Endothelial cell of umbilical vein (primary cell): ENCODE measurements around the gene ST8SIA1. TPM values are rescaled to one million over a fixed set of nuclear protein-coding genes. Genes with fewer than 3 reads are reported as not detected.
"Not testable (repeated sequence)": the region's sequence is repeated elsewhere in the genome, so short reads cannot be mapped to it uniquely, and the experiment has no call there.

ENCODE experiments used
- BruUV-seq: library from RNA; stranded (reverse); fragments of 400-500 nt; replicated peaks from 2 replicates; lab custom pipeline; 2021; lab: Mats Ljungman, UMichigan
- CTCF ChIA-PET: fragments of 300-600, 350-600 bp; sonication (Branson Sonifier 250); formaldehyde crosslinking; loops from one replicate; lab custom pipeline; 2021; ENCODE audit warnings: antibody characterized with exemption, inconsistent platforms; lab: Charles Lee
- POLR2A ChIA-PET: fragments of 300-600, 350-600 bp; sonication (Branson Sonifier 250); formaldehyde crosslinking; loops from one replicate; lab custom pipeline; 2021; ENCODE audit warnings: antibody characterized with exemption, inconsistent platforms; lab: Charles Lee
- DNase-seq: peaks from one replicate; pipeline ENCODE4 v3.0.0-alpha.2; 2011; ENCODE audit warnings: low read depth, low spot score
- FAIRE-seq: peaks from 2 replicates; lab custom pipeline; 2011; peaks lifted over from hg19 to GRCh38; lab: Jason Lieb, UNC
- H2AFZ ChIP-seq: 2 replicates; pipeline ENCODE4 v1.6.0; 2012; ENCODE audit warnings: low read depth, low read length, control low read depth, inconsistent platforms
- H3K27ac ChIP-seq: 2 replicates; pipeline ENCODE4 v1.5.1; 2011; ENCODE audit warnings: low read depth, mild to moderate bottlenecking, control low read depth, low read length, moderate library complexity; ENCODE audit not compliant: insufficient read depth
- H3K27me3 ChIP-seq, 2 experiments: 2 replicates each; pipeline versions ENCODE4 v1.6.0 to v1.6.1; 2011; ENCODE audit warnings: low read length in 2 of 2, mixed read lengths in 1 of 2; ENCODE audit not compliant: control insufficient read depth in 2 of 2, insufficient read depth in 2 of 2
- H3K36me3 ChIP-seq, 2 experiments: 2 replicates in 1 of 2; 3 replicates in 1 of 2; pipeline ENCODE4 v1.5.1; 2011; ENCODE audit warnings: low read length in 2 of 2, mild to moderate bottlenecking in 1 of 2, moderate library complexity in 1 of 2; ENCODE audit not compliant: control insufficient read depth in 2 of 2, insufficient read depth in 2 of 2; ENCODE audit errors: extremely low read depth in 1 of 2
- H3K4me1 ChIP-seq: 3 replicates; pipeline ENCODE4 v1.5.1; 2011; ENCODE audit warnings: mild to moderate bottlenecking, low read length; ENCODE audit not compliant: control insufficient read depth, insufficient read depth; ENCODE audit errors: extremely low read depth
- H3K4me2 ChIP-seq: 2 replicates; pipeline ENCODE4 v1.6.1; 2011; ENCODE audit warnings: low read length, control low read depth, mixed read lengths; ENCODE audit not compliant: insufficient read depth
- H3K4me3 ChIP-seq, 3 experiments: fragments of 200-600 bp in 1 of 3; sonication (generic), shearing (Covaris generic) in 1 of 3; replicated peaks in 1 of 3; 2 replicates each; pipeline ENCODE4 v1.5.1; 2011 to 2016; ENCODE audit warnings: control low read depth in 3 of 3, low read length in 3 of 3, mild to moderate bottlenecking in 2 of 3, inconsistent platforms in 1 of 3, low read depth in 1 of 3, moderate library complexity in 1 of 3; ENCODE audit not compliant: insufficient read depth in 1 of 3
- H3K79me2 ChIP-seq: 2 replicates; pipeline ENCODE4 v1.6.0; 2012; ENCODE audit warnings: low read length, inconsistent platforms; ENCODE audit not compliant: control insufficient read depth, insufficient read depth
- H3K9ac ChIP-seq: replicated peaks from 2 replicates; pipeline ENCODE3; 2011; ENCODE audit warnings: low read length, control low read depth; ENCODE audit not compliant: insufficient read depth; ENCODE audit errors: extremely low read depth
- H3K9me1 ChIP-seq: replicated peaks from 3 replicates; pipeline ENCODE4 v1.6.0; 2011; ENCODE audit warnings: mild to moderate bottlenecking, low read length; ENCODE audit not compliant: control insufficient read depth, insufficient read depth; ENCODE audit errors: extremely low read depth
- H3K9me3 ChIP-seq: replicated peaks from 2 replicates; pipeline ENCODE4 v1.5.1; 2012; ENCODE audit warnings: low read length, inconsistent platforms; ENCODE audit not compliant: control insufficient read depth, insufficient read depth
- H4K20me1 ChIP-seq: replicated peaks from 2 replicates; pipeline ENCODE3; 2011; ENCODE audit warnings: mild to moderate bottlenecking, low read length; ENCODE audit not compliant: control insufficient read depth, insufficient read depth; ENCODE audit errors: extremely low read depth
- EZH2 ChIP-seq: IDR thresholded peaks from 2 replicates; pipeline ENCODE4 v1.6.1; 2012; ENCODE audit warnings: borderline replicate concordance, low read depth, mild to moderate bottlenecking, moderate library complexity, low read length, inconsistent platforms; ENCODE audit not compliant: severe bottlenecking
- FOS ChIP-seq: IDR thresholded peaks from 2 replicates; pipeline ENCODE4 v1.6.1; 2011; ENCODE audit warnings: mild to moderate bottlenecking, low read length, moderate library complexity, borderline replicate concordance; ENCODE audit not compliant: insufficient read depth
- GATA2 ChIP-seq: IDR thresholded peaks from 2 replicates; pipeline ENCODE4 v1.7.0; 2011; ENCODE audit warnings: low read depth, mild to moderate bottlenecking, moderate library complexity, mixed read lengths, low read length; ENCODE audit not compliant: insufficient read length, insufficient read depth
- JUN ChIP-seq: IDR thresholded peaks from 2 replicates; pipeline ENCODE4 v1.6.1; 2011; ENCODE audit warnings: borderline replicate concordance, low read depth; ENCODE audit not compliant: insufficient read length, insufficient read depth
- MYC ChIP-seq: IDR thresholded peaks from one replicate; pipeline ENCODE4 v1.6.1; 2011; ENCODE audit warnings: mild to moderate bottlenecking, low read depth, low read length
- POLR2A ChIP-seq: IDR thresholded peaks from 2 replicates; pipeline ENCODE4 v1.6.1; 2012; ENCODE audit warnings: low read depth, mild to moderate bottlenecking, control low read depth, low read length
- POLR2AphosphoS5 ChIP-seq: IDR thresholded peaks from 2 replicates; pipeline ENCODE4 v1.6.1; 2012; ENCODE audit warnings: low read depth, mild to moderate bottlenecking, control low read depth, low read length, moderate library complexity; ENCODE audit not compliant: insufficient read depth
- dilution Hi-C: fragments of 300-500 bp; cut with MboI; formaldehyde crosslinking; loops from one replicate; pipeline ENCODE4 v1.15.0; 2019; ENCODE audit warnings: low sequenced_read_pairs; ENCODE audit not compliant: extremely low pct_ligation_motif_present
- intact Hi-C: fragments of 100-400 bp; cut with micrococcal nuclease; formaldehyde crosslinking; loops from one replicate; pipeline ENCODE4 v1.10.0; 2022
- polyA plus RNA-seq, 4 experiments: library from polyadenylated mRNA; depleted of rRNA in 3 of 4; stranded (reverse) in 3 of 4; unstranded in 1 of 4; fragments of >200 nt; gene quantifications; 2 replicates each; pipeline versions ENCODE4 v1.2.1 to v1.2.3, GENCODE V29; 2011 to 2012; ENCODE audit warnings: missing spikeins in 1 of 4
- total RNA-seq: library from RNA; stranded (reverse); gene quantifications from 2 replicates; pipeline ENCODE4 v1.2.3, GENCODE V29; 2021
- TF ChIP-seq, protein P1 (sequence below): IDR thresholded peaks from 2 replicates; pipeline ENCODE4 v1.6.1; 2011; ENCODE audit not compliant: insufficient read depth, insufficient read length
- TF ChIP-seq, protein P2 (sequence below), 2 donors: IDR thresholded peaks; 1 replicate in 1 of 2; 2 replicates in 1 of 2; pipeline ENCODE4 v1.5.1; 2011; ENCODE audit warnings: low read length in 2 of 2, mild to moderate bottlenecking in 2 of 2, moderate library complexity in 2 of 2, control low read depth in 1 of 2, inconsistent platforms in 1 of 2, low read depth in 1 of 2; ENCODE audit not compliant: insufficient read depth in 1 of 2; ENCODE audit errors: extremely low read depth in 1 of 2

ST8SIA1 gene
- total and polyA plus RNA-seq, 2 donors (not counting 3 experiments of a cell fraction or from before 2014, with no cell fraction given), result not detected

DNA sequence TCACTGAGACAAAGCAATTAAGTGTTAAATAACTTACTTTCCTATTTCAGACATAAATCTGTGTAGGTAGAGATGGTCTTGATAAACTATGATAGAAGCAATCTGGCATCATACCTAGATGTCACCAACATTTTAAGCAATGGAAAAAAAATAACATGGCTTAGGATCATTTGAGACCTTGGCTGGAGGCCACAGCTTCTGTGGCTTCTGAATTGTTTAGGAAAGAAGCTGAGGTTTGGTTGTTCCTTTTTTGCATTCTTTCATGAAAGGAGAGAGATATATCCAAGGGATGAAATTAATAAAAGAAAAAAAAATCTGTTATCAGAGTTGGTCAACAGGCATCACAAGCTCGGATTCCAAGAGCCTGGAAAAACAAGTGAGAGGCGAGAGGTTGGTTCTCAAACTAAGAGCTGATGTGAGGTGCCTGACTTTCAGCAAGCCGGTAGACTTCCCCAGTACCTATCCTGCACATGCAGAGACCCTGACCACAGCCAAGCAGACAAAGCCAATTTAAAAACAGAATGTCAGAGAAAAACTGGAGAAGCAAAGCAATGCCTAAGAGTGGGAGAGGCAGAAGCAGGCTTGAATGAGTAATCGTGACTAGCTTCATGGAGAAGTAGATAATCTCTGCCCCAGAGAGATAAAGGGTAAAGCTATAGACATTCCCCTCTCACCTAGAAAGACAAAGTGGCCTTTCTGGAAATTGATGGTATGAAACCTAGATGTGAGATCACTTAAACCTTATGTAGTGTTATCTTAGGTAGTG, 43.4 kb upstream of the ST8SIA1 start:
- CTCF ChIA-PET, result no interaction called here
- FAIRE-seq (no peak), DNase-seq (no peak)
- POLR2A ChIA-PET, result no interaction called here
- no peak overlapping the region for H2AFZ ChIP-seq
- dilution Hi-C loops (no loop called here), intact Hi-C loops (no loop called here)
- no peaks in the 10 kb centered on the region for H3K79me2 ChIP-seq
- no TSS peak for BruUV-seq
- H3K27me3 ChIP-seq, result no peaks in the 10 kb centered on the region
- H3K4me1 ChIP-seq, result no peaks in the 10 kb centered on the region
- no peak for TF ChIP-seq FOS
- TF ChIP-seq EZH2, result no peak
- TF ChIP-seq JUN, result no peak
- no peak for TF ChIP-seq GATA2
- TF ChIP-seq, protein P1, sequence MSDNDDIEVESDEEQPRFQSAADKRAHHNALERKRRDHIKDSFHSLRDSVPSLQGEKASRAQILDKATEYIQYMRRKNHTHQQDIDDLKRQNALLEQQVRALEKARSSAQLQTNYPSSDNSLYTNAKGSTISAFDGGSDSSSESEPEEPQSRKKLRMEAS, result no peak
- no peak for TF ChIP-seq POLR2A
- no peak for TF ChIP-seq MYC
- no peak for TF ChIP-seq POLR2AphosphoS5
- TF ChIP-seq, protein P2, sequence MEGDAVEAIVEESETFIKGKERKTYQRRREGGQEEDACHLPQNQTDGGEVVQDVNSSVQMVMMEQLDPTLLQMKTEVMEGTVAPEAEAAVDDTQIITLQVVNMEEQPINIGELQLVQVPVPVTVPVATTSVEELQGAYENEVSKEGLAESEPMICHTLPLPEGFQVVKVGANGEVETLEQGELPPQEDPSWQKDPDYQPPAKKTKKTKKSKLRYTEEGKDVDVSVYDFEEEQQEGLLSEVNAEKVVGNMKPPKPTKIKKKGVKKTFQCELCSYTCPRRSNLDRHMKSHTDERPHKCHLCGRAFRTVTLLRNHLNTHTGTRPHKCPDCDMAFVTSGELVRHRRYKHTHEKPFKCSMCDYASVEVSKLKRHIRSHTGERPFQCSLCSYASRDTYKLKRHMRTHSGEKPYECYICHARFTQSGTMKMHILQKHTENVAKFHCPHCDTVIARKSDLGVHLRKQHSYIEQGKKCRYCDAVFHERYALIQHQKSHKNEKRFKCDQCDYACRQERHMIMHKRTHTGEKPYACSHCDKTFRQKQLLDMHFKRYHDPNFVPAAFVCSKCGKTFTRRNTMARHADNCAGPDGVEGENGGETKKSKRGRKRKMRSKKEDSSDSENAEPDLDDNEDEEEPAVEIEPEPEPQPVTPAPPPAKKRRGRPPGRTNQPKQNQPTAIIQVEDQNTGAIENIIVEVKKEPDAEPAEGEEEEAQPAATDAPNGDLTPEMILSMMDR (IDR thresholded peaks at IDR 0.05; ENCODE audit: extremely low read depth in 1 of 2, insufficient read depth in 1 of 2, low read depth in 1 of 2, low read length in 2 of 2), result no peak
- H3K27ac ChIP-seq, result no peak overlapping the region
- no peak overlapping the region for H3K9ac ChIP-seq
- no peak overlapping the region for H3K4me2 ChIP-seq
- H3K4me3 ChIP-seq, result no peak overlapping the region
- no peaks in the 10 kb centered on the region for H3K9me1 ChIP-seq
- H3K36me3 ChIP-seq, result no peaks in the 10 kb centered on the region
- H3K9me3 ChIP-seq, result no peaks in the 10 kb centered on the region
- no peaks in the 10 kb centered on the region for H4K20me1 ChIP-seq

DNA sequence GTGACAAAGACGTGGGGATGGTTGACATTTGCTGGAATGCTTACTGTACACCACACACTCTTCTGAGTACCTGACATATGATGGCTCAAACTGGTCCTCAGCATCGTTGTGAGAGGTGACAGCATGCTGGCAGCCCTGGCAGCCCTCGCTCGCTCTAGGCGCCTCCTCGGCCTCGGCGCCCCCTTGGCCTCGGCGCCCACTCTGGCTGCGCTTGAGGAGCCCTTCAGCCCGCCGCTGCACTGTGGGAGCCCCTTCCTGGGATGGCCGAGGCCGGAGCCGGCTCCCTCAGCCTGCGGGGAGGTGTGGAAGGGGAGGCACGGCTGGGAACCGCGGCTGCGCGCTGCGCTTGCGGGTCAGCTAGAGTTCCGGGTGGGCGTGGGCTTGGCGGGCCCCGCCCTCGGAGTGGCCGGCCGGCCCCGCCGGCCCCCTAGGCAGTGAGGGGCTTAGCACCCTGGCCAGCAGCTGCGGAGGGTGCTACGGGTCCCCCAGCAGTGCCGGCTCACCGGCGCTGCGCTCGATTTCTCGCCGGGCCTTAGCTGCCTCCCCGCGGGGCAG, 42.2 kb upstream of the ST8SIA1 start:
- not testable (repeated sequence) for DNase-seq, BruUV-seq, FAIRE-seq

More for the DNA sequence above, 42.2 kb upstream of the ST8SIA1 start:
- H2AFZ ChIP-seq, H3K4me3 ChIP-seq, H3K4me1 ChIP-seq, intact Hi-C loops, H3K4me2 ChIP-seq, H3K9me3 ChIP-seq, dilution Hi-C loops, POLR2A ChIA-PET, H3K9me1 ChIP-seq, CTCF ChIA-PET, H3K36me3 ChIP-seq, H4K20me1 ChIP-seq, H3K9ac ChIP-seq, H3K79me2 ChIP-seq, H3K27me3 ChIP-seq, H3K27ac ChIP-seq: not testable (repeated sequence)
